Psoas muscle (tissue), 8 donors: ENCODE data around the gene FAM131C. TPM values are rescaled to one million over a fixed set of nuclear protein-coding genes. Genes with fewer than 3 reads are reported as not detected.

Experiments used
- ATAC-seq, 4 donors: fragments of 200-7000 bp; cut with Tn5 transposase; one replicate each; pipeline ENCODE4 v1.9.1; 2020; ENCODE audit warnings: moderate library complexity in 3 of 4, mild to moderate bottlenecking in 2 of 4
- DNase-seq, 2 donors: peaks; one replicate each; pipeline ENCODE4 v3.0.0-alpha.2; 2020
- H3K27ac ChIP-seq: fragments of 200-600 bp; one replicate; pipeline ENCODE4 v1.8.0; 2022
- H3K27me3 ChIP-seq, 3 donors: fragments of 200-600 bp in 1 of 3; one replicate each; pipeline versions ENCODE4 v1.6.1 to v1.8.0; 2013 to 2022; ENCODE audit warnings: low read length in 2 of 3, mild to moderate bottlenecking in 2 of 3, moderate library complexity in 1 of 3; ENCODE audit not compliant: insufficient read depth in 3 of 3
- H3K36me3 ChIP-seq, 2 donors: fragments of 200-600 bp in 1 of 2; one replicate each; pipeline versions ENCODE4 v1.6.1 to v1.8.0; 2013 to 2022; ENCODE audit warnings: low read depth in 1 of 2, mild to moderate bottlenecking in 1 of 2, moderate library complexity in 1 of 2; ENCODE audit not compliant: insufficient read depth in 1 of 2
- H3K4me1 ChIP-seq: fragments of 200-600 bp; one replicate; pipeline ENCODE4 v1.8.0; 2022
- H3K4me3 ChIP-seq: fragments of 200-600 bp; one replicate; pipeline ENCODE4 v1.8.0; 2022; ENCODE audit warnings: mild to moderate bottlenecking
- H3K9me3 ChIP-seq: fragments of 200-600 bp; one replicate; pipeline ENCODE4 v1.8.0; 2022
- WGBS, 3 donors: extraction: QIAGEN DNeasy Blood & Tissue Kit; methylation state at CpG; one replicate each; pipeline versions ENCODE4 v1.1.6 to v1.1.7; 2013; 5-methylcytosine and 5-hydroxymethylcytosine counted together
- intact Hi-C, 2 donors: fragments of 100-400 bp; cut with DNase I; formaldehyde crosslinking; loops; one replicate each; pipeline versions ENCODE4 v1.11.0 to v1.14.2; 2022
- polyA plus RNA-seq, 3 donors: library from polyadenylated mRNA; stranded (reverse); fragments of 200-250 nt; gene quantifications; one replicate each; pipeline ENCODE4 v1.2.3, GENCODE V29; 2013
- total RNA-seq, 4 donors: library from RNA; stranded (reverse); fragmentation: NEBNext Ultra II Directional in 2 of 4; extraction: Animal tissue kit (Norgen Biotek cat#: 25700) in 2 of 4; gene quantifications; one replicate each; pipeline versions ENCODE4 v1.2.1 to v1.2.4, GENCODE V29; 2021 to 2023
- TF ChIP-seq, protein P1 (sequence below): fragments of 200-600 bp; IDR thresholded peaks from one replicate; pipeline ENCODE4 v1.8.0; 2022; ENCODE audit warnings: antibody characterized with exemption
- donor health status: healthy with polysubstance abuse.
- donor health status: DM: no; HTN: no; CAD: no; lungs with moderate emphysema.
- donor health status: Bipolar disorder and iron deficiency.
- donor health status: healthy.
- donor health status: DM: yes; HTN: yes; CAD: no.
- donor health status: DM: no; HTN: no; CAD: no.
- donor health status: DM: no; HTN: no; CAD: no.
- donor health status: DM: yes; HTN: yes; CAD: no.

Gene FAM131C
- total and polyA plus RNA-seq, 7 donors: 0.01 to 0.51 (median 0.06) TPM; not detected in 4

DNA sequence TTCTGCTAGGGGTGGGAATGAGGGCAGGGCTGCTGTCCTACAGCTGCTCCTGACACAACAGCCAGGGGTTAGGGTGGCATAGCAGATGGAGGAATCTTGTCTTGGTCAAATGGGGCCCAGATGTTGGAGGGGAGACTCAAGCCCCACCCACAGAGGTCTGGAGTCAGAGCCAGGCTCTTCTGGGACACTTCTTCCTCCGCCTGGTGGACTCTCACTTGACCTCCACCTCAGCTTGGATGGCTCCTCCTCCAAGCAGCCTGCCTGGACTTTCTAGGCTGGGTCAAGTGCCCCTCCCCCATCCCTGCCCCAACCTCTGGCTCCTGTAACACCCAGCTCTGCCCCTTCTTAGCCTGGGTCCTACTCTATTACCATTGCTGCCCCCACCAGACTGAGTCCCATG is 47.0 kb upstream of the FAM131C start:
- Histone ChIP-seq H3K9me3 (no peaks in the 10 kb centered on the region), H3K27ac (no peak overlapping the region), H3K4me3 (no peak overlapping the region), H3K27me3 (no peaks in the 10 kb centered on the region), H3K36me3 (peaks cover 0 to 11% of the 10 kb centered on the region in 2 donors), H3K4me1 (no peaks in the 10 kb centered on the region)
- TF ChIP-seq, protein P1, sequence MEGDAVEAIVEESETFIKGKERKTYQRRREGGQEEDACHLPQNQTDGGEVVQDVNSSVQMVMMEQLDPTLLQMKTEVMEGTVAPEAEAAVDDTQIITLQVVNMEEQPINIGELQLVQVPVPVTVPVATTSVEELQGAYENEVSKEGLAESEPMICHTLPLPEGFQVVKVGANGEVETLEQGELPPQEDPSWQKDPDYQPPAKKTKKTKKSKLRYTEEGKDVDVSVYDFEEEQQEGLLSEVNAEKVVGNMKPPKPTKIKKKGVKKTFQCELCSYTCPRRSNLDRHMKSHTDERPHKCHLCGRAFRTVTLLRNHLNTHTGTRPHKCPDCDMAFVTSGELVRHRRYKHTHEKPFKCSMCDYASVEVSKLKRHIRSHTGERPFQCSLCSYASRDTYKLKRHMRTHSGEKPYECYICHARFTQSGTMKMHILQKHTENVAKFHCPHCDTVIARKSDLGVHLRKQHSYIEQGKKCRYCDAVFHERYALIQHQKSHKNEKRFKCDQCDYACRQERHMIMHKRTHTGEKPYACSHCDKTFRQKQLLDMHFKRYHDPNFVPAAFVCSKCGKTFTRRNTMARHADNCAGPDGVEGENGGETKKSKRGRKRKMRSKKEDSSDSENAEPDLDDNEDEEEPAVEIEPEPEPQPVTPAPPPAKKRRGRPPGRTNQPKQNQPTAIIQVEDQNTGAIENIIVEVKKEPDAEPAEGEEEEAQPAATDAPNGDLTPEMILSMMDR: no peak
- intact Hi-C loops: no loop called here
- DNase-seq (no peak), ATAC-seq (no peak)
- 77 to 89% (median 89%) methylated on average over 1 of the region's 1 CpG for WGBS, 3 donors

DNA sequence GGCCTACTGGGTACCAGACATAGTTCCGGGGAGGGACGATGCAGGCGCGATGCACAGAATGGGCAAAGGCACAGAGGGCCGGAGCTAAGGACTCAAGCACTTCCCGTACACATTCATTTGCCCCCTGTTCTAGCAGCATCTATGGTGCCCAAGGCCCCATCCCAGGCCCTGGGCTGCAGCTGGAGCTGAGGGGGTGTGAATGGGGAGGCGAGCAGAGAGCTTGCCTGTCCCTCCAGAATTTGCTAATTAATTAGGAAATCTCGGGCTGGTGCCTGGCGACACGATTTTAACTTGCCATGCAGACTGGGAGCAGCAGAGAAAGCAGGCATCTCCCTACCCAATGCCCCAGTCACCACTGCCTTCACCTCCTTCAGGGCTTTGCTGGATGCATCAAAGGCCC is 46.5 kb upstream of the FAM131C start:
- TF ChIP-seq, protein P1: no peak
- intact Hi-C loops: no loop called here
- Histone ChIP-seq H3K4me3 (no peak overlapping the region), H3K36me3 (peaks cover 0 to 11% of the 10 kb centered on the region in 2 donors), H3K9me3 (no peaks in the 10 kb centered on the region), H3K27ac (no peak overlapping the region), H3K27me3 (no peaks in the 10 kb centered on the region), H3K4me1 (no peaks in the 10 kb centered on the region)
- ATAC-seq: no peak
- 81 to 92% (median 83%) methylated on average over 10 of the region's 10 CpGs for WGBS, 3 donors
- DNase-seq: no peak

DNA sequence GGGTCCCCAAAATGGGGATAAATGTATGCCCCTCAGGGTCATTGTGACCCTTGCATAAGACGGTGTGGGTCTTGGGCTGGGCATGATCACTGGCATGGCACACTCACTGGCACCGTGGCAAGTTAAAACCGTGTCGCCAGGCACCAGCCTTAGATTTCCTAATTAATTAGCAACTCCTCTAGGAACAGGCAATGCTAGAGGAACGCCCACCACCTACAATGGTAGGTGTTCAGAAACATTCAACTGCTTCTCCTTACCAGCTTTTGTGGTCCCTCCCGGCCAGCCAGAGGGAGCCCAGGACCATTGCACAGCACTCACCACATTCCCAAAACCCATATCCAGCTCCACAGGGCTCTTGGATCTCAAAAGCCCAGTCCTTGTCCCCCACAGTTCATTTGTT is 46.1 kb upstream of the FAM131C start:
- DNase-seq (peak in 1 of 2 donors; percentile 36), ATAC-seq (no peak)
- no peaks in the 10 kb centered on the region for H3K27me3 ChIP-seq
- H3K36me3 ChIP-seq: peaks cover 0 to 6% of the 10 kb centered on the region in 2 donors
- intact Hi-C loops: no loop called here
- H3K27ac ChIP-seq: no peak overlapping the region
- TF ChIP-seq, protein P1: no peak
- no peak overlapping the region for H3K4me3 ChIP-seq
- no peaks in the 10 kb centered on the region for H3K4me1 ChIP-seq
- 66 to 77% (median 72%) methylated on average over 6 of the region's 6 CpGs for WGBS, 3 donors
- H3K9me3 ChIP-seq: no peaks in the 10 kb centered on the region

DNA sequence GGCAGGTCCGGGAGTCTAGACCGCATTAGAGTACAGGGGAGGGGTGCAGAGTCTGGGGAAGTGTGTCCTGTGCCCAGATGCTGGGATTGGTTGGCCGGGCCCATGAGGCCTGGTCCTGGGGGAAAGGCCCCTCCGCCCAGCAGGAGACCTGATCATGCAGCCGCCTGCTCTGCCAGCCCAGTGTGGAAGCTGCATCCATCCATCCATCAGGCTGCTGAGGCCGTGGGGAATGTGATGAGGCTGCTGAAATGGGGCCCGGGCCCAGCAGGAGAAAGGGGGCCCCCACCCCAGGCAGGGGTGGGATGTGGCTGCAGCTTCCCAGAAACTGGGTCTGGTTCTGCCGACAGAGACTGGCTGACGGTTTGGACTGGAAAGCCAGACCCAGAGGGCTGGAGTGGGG is 45.3 kb upstream of the FAM131C start:
- WGBS, 3 donors: 68 to 73% (median 71%) methylated on average over 8 to 9 of the region's 9 CpGs
- no peak for DNase-seq

DNA sequence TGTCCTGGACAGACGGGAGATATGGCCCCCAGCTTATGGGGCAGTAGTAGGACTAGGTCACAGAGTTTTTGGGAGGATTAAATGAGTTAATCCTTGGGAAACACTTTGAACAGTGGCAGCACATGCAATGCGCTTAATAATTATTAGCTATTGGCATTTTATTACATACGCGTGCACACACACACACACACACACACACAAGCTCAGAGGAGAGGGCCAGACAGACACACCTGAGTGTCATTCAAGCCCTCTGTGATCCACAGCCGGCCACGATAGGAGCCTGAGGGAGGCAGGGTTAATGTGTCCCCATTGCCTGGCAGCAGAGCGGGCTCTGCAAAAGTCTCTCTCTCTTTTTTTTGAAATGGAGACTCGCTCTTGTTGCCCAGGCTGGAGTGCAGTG is 44.5 kb upstream of the FAM131C start:
- intact Hi-C loops: no loop called here
- Histone ChIP-seq H3K4me3 (no peak overlapping the region), H3K27me3 (no peaks in the 10 kb centered on the region), H3K36me3 (no peaks in the 10 kb centered on the region), H3K27ac (no peak overlapping the region), H3K4me1 (no peaks in the 10 kb centered on the region), H3K9me3 (no peaks in the 10 kb centered on the region)
- TF ChIP-seq, protein P1: no peak
- no peak for ATAC-seq
- DNase-seq: no peak
- WGBS, 3 donors: 86 to 94% (median 90%) methylated on average over 8 of the region's 8 CpGs

More for the DNA sequence above, 45.3 kb upstream of the FAM131C start:
- Histone ChIP-seq H3K4me1 (no peaks in the 10 kb centered on the region), H3K36me3 (no peaks in the 10 kb centered on the region), H3K27me3 (no peaks in the 10 kb centered on the region), H3K27ac (no peak overlapping the region), H3K4me3 (no peak overlapping the region), H3K9me3 (no peaks in the 10 kb centered on the region)
- TF ChIP-seq, protein P1: no peak
- intact Hi-C loops: no loop called here
- ATAC-seq: no peak
